ENCODE measurements around the gene SLC25A13. TPM values are rescaled to one million over a fixed set of nuclear protein-coding genes. Genes with fewer than 3 reads are reported as not detected.

Gene SLC25A13
- 26.5 TPM for total RNA-seq

GRCh38 chr7:96321658-96322372, at the start of gene SLC25A13:
Gene SLC25A13 (minus strand): TSS chr7:96322098. CDS start chr7:96321956, 142 bp downstream.

Small RNA genes lying within 50 kb of the gene (small RNA-seq; reads per million reads assigned to genes)
- not detected for gene AC084368.1
- gene MIR591 = not detected
- not detected for gene RNU6-364P
- gene RNU6-532P = not detected

All from diencephalon (tissue), 1 donor.